Neural crest cell (in vitro differentiated cells): Measurements from ENCODE around the gene NUDT14. TPM values are rescaled to one million over a fixed set of nuclear protein-coding genes. Genes with fewer than 3 reads are reported as not detected.

Experiments used
- DNase-seq: peaks from one replicate; pipeline ENCODE4 v3.0.0; 2021; ENCODE audit warnings: low read depth, mixed read lengths, low spot score
- H3K27ac Mint-ChIP-seq: one replicate; pipeline ENCODE4 v1.8.0; 2021; ENCODE audit warnings: mild to moderate bottlenecking, mixed read lengths; ENCODE audit not compliant: unreplicated experiment
- H3K27me3 Mint-ChIP-seq: 2 replicates; pipeline ENCODE4 v1.8.0; 2021; ENCODE audit warnings: low read depth, mild to moderate bottlenecking, mixed read lengths
- H3K36me3 Mint-ChIP-seq: 2 replicates; pipeline ENCODE4 v1.8.0; 2021; ENCODE audit warnings: low read depth, mild to moderate bottlenecking, mixed read lengths
- H3K4me1 Mint-ChIP-seq: 2 replicates; pipeline ENCODE4 v1.8.0; 2021; ENCODE audit warnings: mixed read lengths
- H3K4me3 Mint-ChIP-seq: one replicate; pipeline ENCODE4 v1.8.0; 2021; ENCODE audit warnings: mild to moderate bottlenecking, mixed read lengths
- H3K9me3 Mint-ChIP-seq: 2 replicates; pipeline ENCODE4 v1.8.0; 2021; ENCODE audit warnings: mixed read lengths
- total RNA-seq: library from RNA; stranded (reverse); gene quantifications from 2 replicates; pipeline ENCODE4 v1.2.1, GENCODE V29; 2021
- TF ChIP-seq, protein P1 (sequence below): fragments of 200-600 bp; sonication (generic); conservative IDR thresholded peaks from 2 replicates; pipeline ENCODE4 v1.5.0; 2021; ENCODE audit warnings: antibody characterized with exemption, mild to moderate bottlenecking

Gene NUDT14
- total RNA-seq, 1 donor from 2014 or later: 25.6 TPM

DNA sequence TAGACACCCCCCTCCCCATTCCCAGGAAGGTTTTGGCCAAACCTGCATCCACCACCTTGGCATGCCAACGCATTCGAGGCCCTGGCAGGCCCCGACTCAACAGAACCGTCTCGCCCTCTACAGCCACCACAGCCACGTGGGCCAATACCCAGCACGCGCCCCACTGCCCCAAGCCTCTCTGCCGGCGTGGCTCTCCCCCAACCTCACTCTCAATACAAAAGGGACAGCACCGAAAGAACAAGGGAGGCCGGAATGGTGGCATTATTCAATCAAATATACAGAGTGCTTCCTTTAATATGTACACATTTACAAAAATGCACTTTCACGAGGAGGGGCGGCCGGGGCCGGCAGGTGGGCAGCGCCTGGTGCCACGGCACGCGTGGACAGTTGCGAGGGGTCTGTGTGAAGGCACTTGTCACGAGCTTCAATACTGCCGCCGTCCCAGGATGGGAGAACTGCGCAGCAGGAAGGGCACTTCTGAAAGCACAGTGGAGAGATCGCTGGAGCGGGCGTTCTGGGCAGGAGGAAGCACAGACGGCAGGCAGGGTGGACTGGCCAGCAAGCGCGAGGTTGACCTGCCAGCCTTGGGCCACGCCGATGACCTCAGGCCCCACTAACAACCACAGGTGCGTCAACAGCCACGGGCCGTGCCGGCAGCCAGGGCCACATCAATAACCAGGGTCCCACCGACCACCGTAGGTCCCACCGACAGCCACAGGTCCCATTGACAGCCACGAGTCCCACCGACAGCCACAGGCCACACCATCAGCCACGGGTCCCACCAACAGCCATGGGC, 39.4 kb downstream of the NUDT14 start:
- Mint-ChIP-seq H3K4me3 (no peak overlapping the region), H3K27ac (no peak overlapping the region), H3K4me1 (no peaks in the 10 kb centered on the region), H3K27me3 (no peaks in the 10 kb centered on the region), H3K36me3 (peaks cover 3% of the 10 kb centered on the region), H3K9me3 (peaks cover 3% of the 10 kb centered on the region)
- DNase-seq: no peak
- TF ChIP-seq, protein P1, sequence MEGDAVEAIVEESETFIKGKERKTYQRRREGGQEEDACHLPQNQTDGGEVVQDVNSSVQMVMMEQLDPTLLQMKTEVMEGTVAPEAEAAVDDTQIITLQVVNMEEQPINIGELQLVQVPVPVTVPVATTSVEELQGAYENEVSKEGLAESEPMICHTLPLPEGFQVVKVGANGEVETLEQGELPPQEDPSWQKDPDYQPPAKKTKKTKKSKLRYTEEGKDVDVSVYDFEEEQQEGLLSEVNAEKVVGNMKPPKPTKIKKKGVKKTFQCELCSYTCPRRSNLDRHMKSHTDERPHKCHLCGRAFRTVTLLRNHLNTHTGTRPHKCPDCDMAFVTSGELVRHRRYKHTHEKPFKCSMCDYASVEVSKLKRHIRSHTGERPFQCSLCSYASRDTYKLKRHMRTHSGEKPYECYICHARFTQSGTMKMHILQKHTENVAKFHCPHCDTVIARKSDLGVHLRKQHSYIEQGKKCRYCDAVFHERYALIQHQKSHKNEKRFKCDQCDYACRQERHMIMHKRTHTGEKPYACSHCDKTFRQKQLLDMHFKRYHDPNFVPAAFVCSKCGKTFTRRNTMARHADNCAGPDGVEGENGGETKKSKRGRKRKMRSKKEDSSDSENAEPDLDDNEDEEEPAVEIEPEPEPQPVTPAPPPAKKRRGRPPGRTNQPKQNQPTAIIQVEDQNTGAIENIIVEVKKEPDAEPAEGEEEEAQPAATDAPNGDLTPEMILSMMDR: no peak

DNA sequence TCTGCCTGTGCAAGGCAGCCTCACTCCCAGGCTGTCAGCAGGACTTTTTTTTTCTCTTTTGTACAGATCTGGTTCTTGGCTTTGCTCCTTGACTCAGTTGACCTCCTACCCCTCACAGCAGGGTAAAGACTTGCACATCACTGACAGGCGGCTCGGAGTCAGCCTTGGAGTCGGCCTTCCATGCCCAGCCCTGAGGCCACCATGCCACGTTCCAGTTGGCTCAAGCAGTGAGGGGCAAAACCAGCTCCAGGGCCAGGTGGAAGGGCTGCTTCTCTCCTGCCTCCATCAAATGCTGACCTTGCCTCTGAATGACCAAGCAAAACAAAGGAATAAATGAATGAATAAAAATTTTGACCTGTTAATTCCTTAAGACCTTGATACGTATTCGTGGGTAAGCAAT, 40.1 kb downstream of the NUDT14 start:
- Mint-ChIP-seq H3K4me3 (no peak overlapping the region), H3K27me3 (no peaks in the 10 kb centered on the region), H3K4me1 (no peaks in the 10 kb centered on the region), H3K36me3 (peaks cover 3% of the 10 kb centered on the region), H3K9me3 (peaks cover 3% of the 10 kb centered on the region), H3K27ac (no peak overlapping the region)
- DNase-seq: no peak
- TF ChIP-seq, protein P1: no peak

DNA sequence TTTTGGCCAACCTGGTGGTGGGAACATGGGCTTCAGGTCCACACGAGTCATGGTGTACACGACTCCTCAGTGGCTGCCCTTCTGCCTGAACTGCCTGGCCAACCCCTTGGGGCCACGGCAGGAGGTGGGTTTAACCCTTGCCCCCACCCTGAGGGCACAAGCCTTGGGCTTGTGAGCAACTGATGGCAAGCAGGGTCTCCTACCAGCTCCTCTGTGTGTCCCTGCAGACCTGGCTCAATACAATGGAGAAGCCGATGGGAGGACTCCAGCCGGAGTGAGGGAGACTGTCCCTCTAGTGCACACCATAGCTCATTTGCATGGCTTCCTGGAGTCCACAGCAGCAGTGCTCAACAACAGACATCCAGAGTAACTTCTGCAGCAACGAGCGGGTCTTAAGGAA, 40.5 kb downstream of the NUDT14 start:
- no peak overlapping the region for H3K4me3 Mint-ChIP-seq
- no peak for DNase-seq
- peaks cover 3% of the 10 kb centered on the region for H3K9me3 Mint-ChIP-seq
- H3K27ac Mint-ChIP-seq: no peak overlapping the region
- TF ChIP-seq, protein P1: no peak
- no peaks in the 10 kb centered on the region for H3K4me1 Mint-ChIP-seq
- no peaks in the 10 kb centered on the region for H3K27me3 Mint-ChIP-seq
- peaks cover 3% of the 10 kb centered on the region for H3K36me3 Mint-ChIP-seq

DNA sequence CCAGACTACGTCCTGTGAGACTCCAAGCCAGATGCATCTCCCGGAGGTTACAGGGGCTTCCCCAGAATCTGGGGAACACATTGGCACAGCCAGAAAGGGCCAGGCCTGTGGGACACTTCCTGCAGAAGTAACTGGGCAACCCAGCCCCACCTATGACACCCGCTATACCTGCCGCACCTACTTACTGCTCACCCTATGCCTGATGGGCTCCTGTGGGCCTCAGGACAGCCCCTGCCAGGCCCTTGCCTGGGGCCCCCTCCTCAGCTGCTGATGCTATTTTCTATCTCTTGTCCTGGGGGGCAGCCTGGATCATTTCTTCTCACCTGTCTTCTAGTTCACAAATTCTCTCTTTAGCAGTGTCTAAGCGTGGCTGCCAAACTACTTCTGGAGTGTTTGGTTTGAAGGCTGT, 41.3 kb downstream of the NUDT14 start:
- peaks cover 3% of the 10 kb centered on the region for H3K9me3 Mint-ChIP-seq
- peaks cover 3% of the 10 kb centered on the region for H3K36me3 Mint-ChIP-seq
- DNase-seq: no peak
- H3K4me3 Mint-ChIP-seq: no peak overlapping the region
- peaks cover 1% of the 10 kb centered on the region for H3K27me3 Mint-ChIP-seq
- TF ChIP-seq, protein P1: no peak
- H3K4me1 Mint-ChIP-seq: no peaks in the 10 kb centered on the region
- no peak overlapping the region for H3K27ac Mint-ChIP-seq

DNA sequence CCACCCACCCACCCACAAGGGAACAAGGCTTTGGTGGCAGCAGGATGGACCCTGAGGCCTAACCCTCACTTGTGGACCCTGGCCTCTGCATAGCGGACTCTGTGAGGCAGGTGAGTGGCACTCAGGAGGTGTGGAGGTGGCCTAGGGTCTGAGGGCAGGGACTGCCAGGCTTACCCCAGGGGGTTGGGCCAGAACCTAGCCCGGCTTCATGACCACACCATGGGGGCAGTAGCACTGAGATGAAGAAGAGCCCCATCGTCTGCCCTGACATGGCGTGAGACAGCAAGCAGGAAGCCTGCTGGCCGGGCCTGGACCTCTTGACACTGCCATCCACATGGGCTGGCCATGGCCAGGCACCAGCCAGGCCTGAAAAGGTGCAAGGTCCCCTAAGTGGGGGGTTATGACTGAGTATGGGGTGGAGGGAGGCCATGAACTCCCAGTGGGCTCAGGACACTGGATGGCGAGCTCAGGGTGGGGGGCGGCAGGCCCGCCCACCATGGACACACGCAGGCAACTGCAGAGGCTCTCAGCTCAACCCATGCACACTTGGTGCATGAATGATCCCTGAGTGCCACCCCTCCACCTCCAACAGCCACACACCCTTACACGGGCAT, 41.8 kb downstream of the NUDT14 start:
- no peak overlapping the region for H3K4me3 Mint-ChIP-seq
- H3K27ac Mint-ChIP-seq: no peak overlapping the region
- H3K36me3 Mint-ChIP-seq: peaks cover 3% of the 10 kb centered on the region
- peaks cover 3% of the 10 kb centered on the region for H3K27me3 Mint-ChIP-seq
- DNase-seq: no peak
- no peaks in the 10 kb centered on the region for H3K4me1 Mint-ChIP-seq
- H3K9me3 Mint-ChIP-seq: peaks cover 3% of the 10 kb centered on the region
- TF ChIP-seq, protein P1: no peak
